Lower leg skin (tissue), 3 donors: ENCODE measurements around the gene TMTC1.

ENCODE experiments used
- POLR2A ChIP-seq, 2 donors: fragments of 450-650 bp; IDR thresholded peaks; one replicate each; pipeline ENCODE4 v1.6.1; 2016 to 2017; ENCODE audit warnings: antibody characterized with exemption in 2 of 2, mild to moderate bottlenecking in 1 of 2, moderate library complexity in 1 of 2
- TF ChIP-seq, protein P1 (sequence below), 3 donors: fragments of 450-650 bp; IDR thresholded peaks; one replicate each; pipeline ENCODE4 v1.5.1; 2016; ENCODE audit warnings: antibody characterized with exemption in 3 of 3, mild to moderate bottlenecking in 3 of 3, moderate library complexity in 2 of 3

DNA sequence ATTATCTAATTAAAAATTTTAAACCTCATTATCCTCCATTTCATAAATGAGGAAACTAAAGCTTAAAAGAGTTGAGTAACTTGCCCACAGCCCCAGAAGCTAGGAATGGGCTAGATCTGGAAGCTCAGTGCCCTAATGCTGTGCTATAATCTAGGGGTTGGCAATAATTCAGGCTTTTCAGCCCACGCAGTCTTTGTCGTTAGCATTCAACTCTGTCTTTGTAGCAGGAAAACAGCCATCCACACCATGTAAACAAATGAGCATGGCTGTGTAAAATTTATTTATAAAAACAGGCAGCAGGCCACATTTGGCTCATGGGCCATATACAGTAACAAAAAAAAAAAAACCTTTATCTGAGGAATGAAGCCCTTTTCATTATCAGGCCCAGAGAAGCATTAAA, 193.9 kb downstream of the TMTC1 start:
- TF ChIP-seq, protein P1, sequence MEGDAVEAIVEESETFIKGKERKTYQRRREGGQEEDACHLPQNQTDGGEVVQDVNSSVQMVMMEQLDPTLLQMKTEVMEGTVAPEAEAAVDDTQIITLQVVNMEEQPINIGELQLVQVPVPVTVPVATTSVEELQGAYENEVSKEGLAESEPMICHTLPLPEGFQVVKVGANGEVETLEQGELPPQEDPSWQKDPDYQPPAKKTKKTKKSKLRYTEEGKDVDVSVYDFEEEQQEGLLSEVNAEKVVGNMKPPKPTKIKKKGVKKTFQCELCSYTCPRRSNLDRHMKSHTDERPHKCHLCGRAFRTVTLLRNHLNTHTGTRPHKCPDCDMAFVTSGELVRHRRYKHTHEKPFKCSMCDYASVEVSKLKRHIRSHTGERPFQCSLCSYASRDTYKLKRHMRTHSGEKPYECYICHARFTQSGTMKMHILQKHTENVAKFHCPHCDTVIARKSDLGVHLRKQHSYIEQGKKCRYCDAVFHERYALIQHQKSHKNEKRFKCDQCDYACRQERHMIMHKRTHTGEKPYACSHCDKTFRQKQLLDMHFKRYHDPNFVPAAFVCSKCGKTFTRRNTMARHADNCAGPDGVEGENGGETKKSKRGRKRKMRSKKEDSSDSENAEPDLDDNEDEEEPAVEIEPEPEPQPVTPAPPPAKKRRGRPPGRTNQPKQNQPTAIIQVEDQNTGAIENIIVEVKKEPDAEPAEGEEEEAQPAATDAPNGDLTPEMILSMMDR (IDR thresholded peaks at IDR 0.05), result no peak
- TF ChIP-seq POLR2A (IDR thresholded peaks at IDR 0.05), result no peak
